ENCODE data around the gene RAD54L.
"Not testable (repeated sequence)": the region's sequence is repeated elsewhere in the genome, so short reads cannot be mapped to it uniquely, and the experiment has no call there.

RAD54L gene

DNA sequence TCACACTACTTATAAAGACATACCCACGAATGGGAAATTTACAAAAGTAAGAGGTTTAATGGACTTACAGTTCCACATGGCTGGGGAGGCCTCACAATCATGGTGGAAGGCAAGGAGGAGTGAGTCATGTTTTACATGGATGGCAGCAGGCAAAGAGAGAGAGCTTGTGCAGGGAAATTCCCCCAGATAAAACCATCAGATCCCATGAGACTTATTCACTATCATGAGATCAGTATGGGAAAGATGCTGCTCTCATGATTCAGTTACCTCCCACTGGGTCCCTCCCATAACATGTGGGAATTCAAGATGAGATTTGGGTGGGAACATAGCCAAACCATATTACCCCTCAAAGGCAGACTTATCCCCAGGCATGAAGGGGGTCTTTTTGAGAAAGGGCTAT lies 8.7 kb upstream of the RAD54L start:
- not testable (repeated sequence) for DNase-seq (ENCODE audit: low read depth in 2 of 2, low spot score in 1 of 2)

DNA sequence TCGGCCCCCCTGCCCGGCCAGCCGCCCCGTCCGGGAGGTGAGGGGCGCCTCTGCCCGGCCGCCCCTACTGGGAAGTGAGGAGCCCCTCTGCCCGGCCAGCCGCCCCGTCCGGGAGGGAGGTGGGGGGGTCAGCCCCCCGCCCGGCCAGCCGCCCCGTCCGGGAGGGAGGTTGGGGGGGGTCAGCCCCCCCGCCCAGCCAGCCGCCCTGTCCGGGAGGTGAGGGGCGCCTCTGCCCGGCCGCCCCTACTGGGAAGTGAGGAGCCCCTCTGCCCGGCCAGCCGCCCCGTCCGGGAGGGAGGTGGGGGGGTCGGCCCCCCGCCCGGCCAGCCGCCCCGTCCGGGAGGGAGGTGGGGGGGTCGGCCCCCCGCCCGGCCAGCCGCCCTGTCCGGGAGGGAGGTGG lies 5.8 kb upstream of the RAD54L start:
- not testable (repeated sequence) for DNase-seq (ENCODE audit: low read depth in 2 of 2, low spot score in 1 of 2)

DNA sequence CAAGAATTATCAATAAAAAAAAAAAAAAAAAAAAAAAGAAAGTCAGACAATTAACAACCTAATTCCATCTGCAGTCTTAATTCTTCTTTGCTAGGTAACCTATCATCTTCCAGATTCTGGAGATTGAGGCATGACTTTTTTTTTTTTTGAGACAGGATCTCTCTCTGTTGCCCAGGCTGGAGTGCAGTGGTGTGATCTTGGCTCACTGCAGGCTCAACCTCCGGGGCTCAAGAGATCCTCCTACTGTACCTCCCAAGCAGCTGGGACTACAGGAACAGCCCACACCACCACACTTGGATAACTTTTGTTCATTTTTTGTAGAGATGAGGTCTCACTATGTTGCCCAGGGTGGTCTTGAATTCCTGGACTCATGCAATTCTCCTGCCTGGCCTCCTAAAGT lies 4.6 kb upstream of the RAD54L start:
- DNase-seq (ENCODE audit: low read depth in 2 of 2, low spot score in 1 of 2) = no peak

DNA sequence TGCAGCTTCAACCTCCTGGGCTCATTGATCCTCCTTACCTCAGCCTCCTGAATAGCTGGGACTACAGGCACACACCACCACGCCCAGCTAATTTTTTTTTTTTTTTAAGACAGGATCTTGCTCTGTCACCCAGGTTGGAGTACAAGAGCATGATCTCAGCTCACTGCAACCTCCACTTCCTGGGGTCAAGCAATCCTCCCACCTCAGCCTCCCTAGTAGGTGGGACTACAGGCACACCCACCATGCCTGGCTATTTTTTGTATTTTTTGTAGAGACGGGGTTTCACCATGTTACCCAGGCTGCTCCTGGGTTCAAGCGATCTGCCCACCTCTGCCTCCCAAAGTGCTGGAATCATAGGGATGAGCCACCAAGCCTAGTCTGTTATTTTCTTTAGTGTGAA lies 3.7 kb upstream of the RAD54L start:
- not testable (repeated sequence) for DNase-seq (ENCODE audit: low read depth in 2 of 2, low spot score in 1 of 2)

DNA sequence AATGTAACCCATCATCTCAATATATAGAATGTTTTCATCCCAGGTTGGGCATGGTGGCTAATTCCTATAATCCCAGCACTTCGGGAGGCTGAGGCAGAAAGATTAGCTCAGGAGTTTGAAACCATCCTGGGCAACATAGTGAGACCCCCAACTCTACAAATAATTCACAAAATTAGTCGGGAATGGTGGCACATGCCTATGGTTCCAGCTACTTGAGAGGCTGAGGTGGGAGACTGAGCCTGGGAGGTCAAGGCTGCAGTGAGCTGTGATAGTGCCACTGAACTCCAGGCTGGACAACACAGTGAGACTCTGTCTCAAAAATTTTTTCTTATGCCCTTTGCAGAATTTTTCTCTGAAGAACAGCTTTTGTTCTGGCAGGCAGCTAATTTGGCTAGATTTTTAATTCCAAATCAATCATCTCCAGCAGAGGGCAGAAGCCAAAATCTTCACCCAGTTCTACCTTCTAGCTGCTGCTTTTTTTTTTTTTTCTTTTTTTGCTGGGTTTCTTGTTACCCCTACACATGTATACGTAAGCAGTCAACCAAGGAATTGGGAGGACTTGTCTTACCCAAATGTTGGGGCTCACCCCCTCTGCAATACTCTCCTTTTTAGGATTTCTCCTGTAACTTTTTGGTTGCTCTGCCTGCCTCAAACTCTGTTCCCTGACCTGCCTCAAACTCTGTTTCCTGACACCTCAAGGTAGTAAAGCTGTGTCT lies 2.7 kb upstream of the RAD54L start:
- DNase-seq (ENCODE audit: low read depth in 2 of 2, low spot score in 1 of 2) = no peak

DNA sequence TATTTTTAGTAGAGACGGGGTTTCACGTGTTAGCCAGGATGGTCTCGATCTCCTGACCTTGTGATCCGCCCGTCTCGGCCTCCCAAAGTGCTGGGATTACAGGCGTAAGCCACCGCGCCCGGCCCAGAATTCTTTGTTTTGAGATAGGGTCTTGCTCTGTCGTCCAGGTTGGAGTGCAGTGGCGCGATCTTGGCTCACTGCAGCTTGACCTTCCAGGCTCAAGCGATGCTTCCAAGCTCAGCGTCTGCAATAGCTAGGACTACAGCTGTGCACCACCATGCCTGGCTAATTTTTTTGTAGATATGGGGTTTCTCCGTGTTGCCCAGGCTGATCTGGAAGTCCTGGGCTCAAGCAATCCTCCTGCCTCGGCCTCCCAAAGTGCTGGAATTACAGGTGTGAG lies 1.4 kb upstream of the RAD54L start:
- DNase-seq (ENCODE audit: low read depth in 2 of 2, low spot score in 1 of 2) = not testable (repeated sequence)

DNA sequence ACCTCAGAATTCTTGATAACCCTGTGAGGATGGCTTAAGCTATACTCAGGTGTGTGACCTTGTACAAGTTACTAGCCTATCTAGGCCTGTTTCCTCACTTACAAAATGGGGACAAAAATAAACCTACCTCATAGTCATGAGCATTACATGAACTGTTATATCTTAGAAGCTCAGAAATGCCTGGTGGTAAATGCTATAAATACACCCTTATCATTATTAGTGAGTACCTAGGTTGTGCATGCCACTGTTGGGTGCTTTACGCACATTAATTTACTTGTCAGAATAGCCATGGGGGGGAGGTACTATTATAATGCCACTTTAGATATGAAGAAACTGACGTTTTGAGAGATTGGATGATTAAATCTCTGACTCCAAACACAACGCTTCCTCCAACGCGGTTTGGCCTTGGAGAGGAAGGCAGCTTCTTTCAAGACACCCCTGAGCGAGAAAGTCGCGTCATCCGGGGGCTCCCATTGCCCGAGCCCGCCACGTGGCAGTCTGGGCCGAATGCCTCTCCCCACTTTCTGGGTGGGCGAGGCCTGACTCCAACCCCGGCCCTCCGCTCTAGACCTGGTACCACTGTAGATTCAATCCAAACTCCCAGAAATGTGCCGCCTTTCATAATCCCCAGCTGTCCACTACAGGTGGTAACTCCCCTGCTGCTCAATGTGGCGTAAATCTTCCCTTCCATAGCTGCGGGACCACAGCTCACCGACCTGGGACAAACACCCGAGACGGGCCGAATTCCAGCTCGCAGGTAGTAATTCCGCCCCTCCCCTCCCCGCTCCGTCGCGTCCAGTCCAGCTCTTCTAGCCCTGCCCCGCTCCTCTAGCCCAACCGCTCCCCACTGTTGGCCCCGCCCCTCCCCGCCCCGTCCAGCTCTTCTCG lies 771 bp upstream of the RAD54L start:
- no peak for DNase-seq (ENCODE audit: low read depth in 2 of 2, low spot score in 1 of 2)

DNA sequence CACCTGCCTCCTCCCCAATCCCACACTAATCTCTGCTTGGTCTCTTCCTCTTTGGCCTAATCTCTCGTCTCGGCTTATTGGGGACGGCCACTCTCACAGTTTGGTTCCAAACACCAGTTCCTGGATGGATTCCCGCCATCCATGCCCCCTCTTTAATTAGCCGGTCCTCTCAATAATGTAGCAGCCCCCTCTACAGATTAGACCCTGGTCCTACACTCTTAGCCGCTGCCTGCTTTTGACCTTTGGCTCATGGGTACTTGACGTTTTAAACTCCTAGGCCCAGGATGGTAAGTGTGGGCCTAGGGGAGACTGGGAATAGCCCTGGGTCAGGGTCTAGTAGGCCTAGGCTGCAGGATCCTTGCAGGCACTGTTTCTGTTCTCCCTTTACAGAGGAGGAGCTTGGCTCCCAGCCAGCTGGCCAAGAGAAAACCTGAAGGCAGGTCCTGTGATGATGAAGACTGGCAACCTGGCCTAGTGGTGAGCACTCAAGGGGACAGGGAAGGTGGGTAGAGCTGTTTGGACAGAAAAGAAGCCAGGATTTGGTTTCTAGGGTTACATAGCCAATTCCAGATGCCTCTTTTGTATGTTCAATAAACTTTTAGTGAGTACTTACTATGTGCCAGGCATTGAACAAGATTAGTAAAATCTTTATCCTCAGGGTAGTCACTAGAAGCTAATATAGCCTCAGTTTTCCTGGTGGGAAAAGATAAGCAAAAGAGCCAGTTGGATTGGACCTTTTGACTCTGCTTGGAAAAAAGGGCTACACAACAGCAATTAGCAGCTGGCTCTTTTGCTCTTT lies 758 bp downstream of the RAD54L start:
- no peak for DNase-seq (ENCODE audit: low read depth in 2 of 2, low spot score in 1 of 2)

DNA sequence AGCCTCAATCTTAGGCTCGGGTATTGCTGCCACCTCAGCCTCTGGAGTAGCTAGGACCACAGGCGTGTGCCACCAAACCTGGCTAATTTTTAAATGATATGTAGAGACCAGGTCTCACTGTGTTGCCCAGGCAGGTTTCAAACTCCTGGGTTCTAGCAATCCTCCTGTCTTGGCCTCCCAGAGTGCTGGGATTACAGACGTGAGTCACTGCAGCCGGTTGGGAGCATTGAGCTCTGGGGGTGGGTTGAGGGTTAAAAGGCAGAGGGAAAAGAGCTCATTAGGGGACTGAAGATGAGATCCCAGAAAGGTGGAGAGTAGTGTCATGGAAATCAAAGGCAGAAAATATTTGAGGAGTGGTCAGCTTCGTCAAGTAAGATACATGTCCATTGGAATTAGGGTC lies 7.1 kb downstream of the RAD54L start:
- DNase-seq (ENCODE audit: low read depth in 2 of 2, low spot score in 1 of 2) = no peak

DNA sequence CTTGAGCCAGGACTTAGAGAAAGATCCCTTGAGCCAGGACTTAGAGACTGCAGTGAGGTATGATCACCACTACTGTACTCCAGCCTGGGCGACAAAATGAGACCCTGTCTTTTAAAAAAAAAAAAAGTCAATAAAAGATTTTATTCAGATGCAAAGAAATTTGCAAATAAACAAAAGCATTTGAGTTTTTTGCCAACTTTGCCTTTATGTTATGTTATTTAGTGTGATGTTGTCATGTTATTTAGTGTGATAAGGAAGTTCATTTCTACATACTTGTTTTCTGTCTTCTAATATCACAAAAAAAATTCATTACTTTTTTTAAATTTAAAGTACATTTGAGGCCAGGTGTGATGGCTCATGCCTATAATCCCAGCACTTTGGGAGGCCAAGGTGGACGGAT lies 9.0 kb downstream of the RAD54L start:
- DNase-seq (ENCODE audit: low read depth in 2 of 2, low spot score in 1 of 2) = no peak

DNA sequence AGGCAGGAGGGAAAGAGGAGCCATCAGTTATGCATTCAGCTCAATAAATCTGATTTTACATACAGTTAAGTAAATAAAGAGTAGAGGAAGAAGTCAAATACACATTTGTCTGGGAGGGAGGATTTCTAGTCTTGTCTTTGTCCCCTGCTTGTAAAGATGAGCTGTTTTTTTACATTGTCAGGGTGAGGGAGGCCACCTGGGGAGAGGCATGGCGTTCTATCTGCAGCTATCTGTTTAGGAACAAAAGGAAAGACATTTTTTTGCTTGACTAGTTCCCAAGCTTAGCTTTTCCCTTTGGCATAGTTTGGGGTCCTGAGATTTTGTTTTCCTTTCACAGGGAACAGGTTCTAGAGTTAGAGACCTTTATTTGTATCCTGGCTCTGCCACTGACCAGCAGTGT lies 14.9 kb downstream of the RAD54L start:
- DNase-seq (ENCODE audit: low read depth in 2 of 2, low spot score in 1 of 2) = no peak

DNA sequence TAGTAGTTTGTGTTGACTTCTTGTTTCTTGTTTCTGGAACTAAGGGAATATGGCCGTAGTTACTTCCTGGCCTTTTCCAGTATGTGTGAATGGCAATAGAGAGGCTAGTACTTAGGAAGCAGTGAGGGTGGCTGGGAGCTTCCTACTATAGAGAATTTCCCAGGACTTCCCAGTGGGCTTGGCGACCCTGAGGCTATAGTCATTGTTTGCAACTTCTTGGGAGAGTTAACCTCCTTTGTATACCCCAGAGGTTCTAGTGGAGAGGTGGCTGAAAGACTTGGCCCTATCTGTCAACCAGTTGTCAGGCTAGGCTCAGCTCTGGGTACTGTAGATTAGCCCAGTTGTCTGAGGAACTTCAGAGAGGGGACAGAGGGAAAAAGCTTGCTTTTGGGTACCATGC lies 15.6 kb downstream of the RAD54L start:
- DNase-seq (ENCODE audit: low read depth in 2 of 2, low spot score in 1 of 2) = no peak

DNA sequence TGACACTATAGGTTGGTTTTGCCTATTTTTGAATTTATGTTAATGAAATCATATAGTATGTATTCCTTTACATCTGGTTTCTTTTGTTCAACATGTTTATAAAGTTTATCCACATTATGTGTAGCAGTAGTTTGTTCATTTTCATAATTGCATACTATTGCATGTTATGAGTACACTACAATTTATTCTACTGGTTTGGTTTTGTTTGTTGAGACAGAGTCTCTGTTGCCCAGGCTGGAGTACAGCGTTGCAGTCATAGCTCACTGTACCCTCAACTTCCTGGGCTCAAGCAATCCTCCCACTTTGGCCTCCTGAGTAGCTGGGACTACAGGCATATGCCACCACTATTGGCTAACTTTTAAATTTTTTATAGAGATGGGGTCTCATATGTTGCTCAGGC lies 21.0 kb downstream of the RAD54L start:
- DNase-seq (ENCODE audit: low read depth in 2 of 2, low spot score in 1 of 2) = no peak

DNA sequence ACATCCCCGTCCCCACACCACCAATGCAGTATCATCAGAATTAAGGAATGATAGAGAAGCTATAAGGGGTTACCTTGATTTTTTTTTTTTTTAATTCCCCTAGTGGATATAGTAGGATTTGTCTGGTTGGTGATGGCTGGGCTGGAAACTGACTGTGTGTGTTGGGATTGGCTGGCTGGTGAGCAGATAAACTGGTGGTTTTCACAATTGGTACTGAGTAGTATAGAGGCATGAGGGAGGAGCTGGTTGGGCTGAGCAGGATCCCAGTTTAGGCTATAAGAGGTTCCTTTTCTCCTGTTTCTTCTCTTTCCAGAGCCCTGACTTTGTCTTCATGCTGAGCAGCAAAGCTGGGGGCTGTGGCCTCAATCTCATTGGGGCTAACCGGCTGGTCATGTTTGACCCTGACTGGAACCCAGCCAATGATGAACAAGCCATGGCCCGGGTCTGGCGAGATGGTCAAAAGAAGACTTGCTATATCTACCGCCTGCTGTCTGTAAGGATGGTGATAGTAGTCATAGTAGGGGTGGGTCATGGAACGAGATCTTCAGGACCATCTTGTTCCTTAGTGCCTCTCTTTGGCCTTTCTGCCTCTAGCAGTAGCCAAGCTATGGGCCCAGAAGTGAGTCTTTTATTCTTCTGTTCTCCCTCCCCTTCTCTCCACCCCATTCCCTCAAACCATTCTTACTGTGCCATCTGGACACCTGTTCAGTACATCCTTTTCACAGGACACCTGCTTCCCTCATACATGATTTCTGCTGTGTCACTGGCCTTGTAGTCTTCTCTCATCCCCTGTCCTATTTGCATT lies 26.9 kb downstream of the RAD54L start:
- DNase-seq (ENCODE audit: low read depth in 2 of 2, low spot score in 1 of 2) = no peak

DNA sequence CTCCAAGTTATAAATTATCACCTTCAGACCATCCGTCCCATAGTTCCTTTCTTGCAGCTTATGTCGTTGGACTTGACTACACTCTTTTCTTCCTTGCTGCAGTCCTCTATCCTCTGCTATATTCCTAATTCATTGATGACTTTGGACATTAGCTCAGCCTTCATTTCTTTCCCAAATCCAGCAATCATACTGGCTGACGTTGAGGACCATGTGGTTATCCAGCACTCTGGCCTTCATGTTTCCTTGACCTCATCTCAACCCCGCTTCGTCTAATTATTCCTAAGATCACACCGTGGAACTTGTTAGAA lies 27.4 kb downstream of the RAD54L start:
- no peak for DNase-seq (ENCODE audit: low read depth in 2 of 2, low spot score in 1 of 2)

DNA sequence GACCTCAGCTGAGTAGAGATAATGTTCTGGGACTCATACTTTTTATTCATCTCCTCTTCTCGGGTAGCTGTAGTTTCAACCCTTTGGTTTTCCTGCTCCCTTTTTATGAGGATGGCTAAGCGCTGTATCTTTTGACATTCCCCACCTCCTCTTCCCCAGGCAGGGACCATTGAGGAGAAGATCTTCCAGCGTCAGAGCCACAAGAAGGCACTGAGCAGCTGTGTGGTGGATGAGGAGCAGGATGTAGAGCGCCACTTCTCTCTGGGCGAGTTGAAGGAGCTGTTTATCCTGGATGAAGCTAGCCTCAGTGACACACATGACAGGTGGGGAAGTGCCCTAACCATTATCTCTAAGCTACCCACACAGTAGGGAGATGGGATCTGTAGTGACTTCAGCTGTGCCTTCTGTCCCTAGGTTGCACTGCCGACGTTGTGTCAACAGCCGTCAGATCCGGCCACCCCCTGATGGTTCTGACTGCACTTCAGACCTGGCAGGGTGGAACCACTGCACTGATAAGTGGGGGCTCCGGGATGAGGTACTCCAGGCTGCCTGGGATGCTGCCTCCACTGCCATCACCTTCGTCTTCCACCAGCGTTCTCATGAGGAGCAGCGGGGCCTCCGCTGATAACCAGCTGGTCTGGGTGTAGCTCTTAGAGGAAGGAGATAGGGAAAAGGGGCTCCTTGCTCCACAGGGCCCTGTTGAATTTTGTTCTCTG lies 30.3 kb downstream of the RAD54L start:
- DNase-seq (ENCODE audit: low read depth in 2 of 2, low spot score in 1 of 2) = no peak

DNA sequence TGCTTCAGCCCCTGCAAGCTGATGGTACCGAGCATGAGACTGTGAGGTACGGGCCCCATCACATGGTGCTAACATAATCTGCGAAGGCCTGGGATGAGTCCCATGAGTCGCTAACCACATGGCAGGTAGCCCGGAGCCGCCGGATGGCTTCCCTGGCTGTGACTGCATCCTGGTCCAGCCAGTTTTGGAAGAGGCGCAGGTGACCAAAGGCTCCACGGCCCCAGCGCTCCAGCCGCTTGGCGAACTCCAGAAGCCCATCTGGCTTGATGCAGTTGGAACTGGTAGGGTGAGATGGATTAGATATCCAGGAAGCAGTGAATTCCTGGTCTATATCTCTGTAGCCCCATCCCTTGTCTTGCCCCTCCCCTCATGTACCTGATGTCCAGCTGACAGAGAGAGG lies 31.2 kb downstream of the RAD54L start:
- no peak for DNase-seq (ENCODE audit: low read depth in 2 of 2, low spot score in 1 of 2)

DNA sequence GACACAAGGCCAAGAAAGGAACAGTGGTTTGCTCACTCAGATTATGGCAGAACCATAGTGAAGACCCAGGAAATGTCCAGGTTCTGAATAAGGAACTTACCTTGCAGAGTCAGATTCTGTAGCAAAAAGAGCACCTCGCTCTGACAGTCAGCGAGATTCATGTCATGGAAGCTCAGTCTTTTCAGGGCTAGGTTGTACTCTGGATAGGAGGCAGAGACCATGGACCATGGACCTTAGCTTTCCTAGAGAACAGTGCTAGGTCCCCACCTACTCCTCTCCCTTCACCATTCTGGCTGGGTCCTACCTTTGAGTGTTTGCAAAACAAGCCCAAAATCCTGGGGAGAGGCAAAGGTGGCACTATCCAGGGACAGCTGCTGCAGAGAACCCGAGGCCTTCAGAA lies 32.5 kb downstream of the RAD54L start:
- no peak for DNase-seq (ENCODE audit: low read depth in 2 of 2, low spot score in 1 of 2)

DNA sequence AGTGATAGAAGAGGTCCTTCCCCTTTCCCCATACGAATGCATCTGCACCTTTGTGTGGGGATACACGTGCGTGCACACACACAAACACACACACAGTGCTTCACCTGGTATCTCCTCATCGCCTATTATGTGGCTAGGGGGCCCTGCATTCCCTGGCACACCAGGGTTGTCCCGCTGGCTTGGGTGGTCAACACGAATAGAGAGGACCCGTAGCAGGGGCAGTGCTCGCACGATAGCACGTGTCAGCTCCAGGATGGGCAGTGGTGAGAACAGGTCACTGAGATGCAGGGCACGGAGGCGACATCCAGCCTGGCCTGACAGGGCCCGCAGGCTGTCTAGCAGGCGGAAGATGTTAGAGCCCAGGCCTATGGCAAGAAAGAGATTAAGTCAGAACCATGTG lies 33.5 kb downstream of the RAD54L start:
- DNase-seq (ENCODE audit: low read depth in 2 of 2, low spot score in 1 of 2) = no peak

DNA sequence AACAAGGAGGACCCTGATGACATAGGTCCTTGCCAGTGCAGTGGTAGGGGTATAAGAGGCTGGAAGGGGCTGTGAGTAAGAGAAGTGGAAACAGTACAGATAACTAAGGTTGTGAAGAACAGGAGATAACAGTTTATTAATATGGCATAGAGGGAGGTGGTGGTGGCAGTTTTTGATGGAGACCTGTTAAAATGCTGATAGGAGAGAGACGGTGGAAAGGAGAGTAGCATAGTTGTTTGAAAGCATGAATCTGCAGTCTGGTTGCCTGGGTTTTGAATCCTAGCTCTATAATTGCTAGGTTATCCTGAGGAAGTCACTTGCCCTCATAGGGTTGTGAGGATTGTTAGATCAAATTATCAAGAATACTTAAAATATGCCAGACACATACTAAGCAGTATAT lies 36.5 kb downstream of the RAD54L start:
- DNase-seq (ENCODE audit: low read depth in 2 of 2, low spot score in 1 of 2) = no peak
